ENCODE measurements around the gene OMA1. TPM values are rescaled to one million over a fixed set of nuclear protein-coding genes. Genes with fewer than 3 reads are reported as not detected.

OMA1 gene
- total and polyA plus RNA-seq, 10 of the 15 experiments (the other 5 are each of a cell fraction or from before 2014, with no cell fraction given) = 23.6 to 67.1 (median 47.1) TPM

GRCh38 chr1:58441699-58442098 is 104.8 kb downstream of the OMA1 start:
- no peak for TF ChIP-seq ZNF622 (IDR thresholded peaks at IDR 0.05)
- no peak for TF ChIP-seq GABPA (IDR thresholded peaks at IDR 0.05; ENCODE audit: low read depth)
- TF ChIP-seq FOXK2 (IDR thresholded peaks at IDR 0.05) = no peak
- TF ChIP-seq ZZZ3 (IDR thresholded peaks at IDR 0.05; ENCODE audit: control insufficient read depth, insufficient read length, low read depth) = no peak
- no peak for TF ChIP-seq USF2 (IDR thresholded peaks at IDR 0.05; ENCODE audit: borderline replicate concordance, low read depth, low read length)
- no peak for TF ChIP-seq CBX5 (IDR thresholded peaks at IDR 0.05; ENCODE audit: low read depth)
- TF ChIP-seq TAF1 (IDR thresholded peaks at IDR 0.05; ENCODE audit: borderline replicate concordance, low read depth, low read length) = no peak
- TF ChIP-seq DPF2 (IDR thresholded peaks at IDR 0.05) = no peak
- TF ChIP-seq PKNOX1 (IDR thresholded peaks at IDR 0.05) = no peak
- no peak for TF ChIP-seq HCFC1 (IDR thresholded peaks at IDR 0.05; ENCODE audit: low read length)
- TF ChIP-seq EP300 (IDR thresholded peaks at IDR 0.05; ENCODE audit: borderline replicate concordance in 1 of 2, control insufficient read depth in 1 of 2, low read depth in 2 of 2, low read length in 2 of 2) = no peak
- no peak for TF ChIP-seq IRF4 (IDR thresholded peaks at IDR 0.05; ENCODE audit: low read depth, low read length)
- no peak for TF ChIP-seq NKRF (conservative IDR thresholded peaks at IDR 0.05)
- Histone ChIP-seq H3K9ac (ENCODE audit: control insufficient read depth, insufficient read depth, low read length) (no peak overlapping the region), H3K27me3 (replicated peaks in 1 of 2; ENCODE audit: control insufficient read depth in 2 of 2, insufficient read depth in 2 of 2, low read length in 1 of 2) (no peaks in the 10 kb centered on the region), H3K79me2 (ENCODE audit: control insufficient read depth, insufficient read depth, low read length) (no peaks in the 10 kb centered on the region), H3K4me1 (ENCODE audit: control insufficient read depth, insufficient read depth, low read length) (no peaks in the 10 kb centered on the region), H3K36me3 (ENCODE audit: control insufficient read depth in 2 of 2, insufficient read depth in 2 of 2, low read length in 1 of 2) (no peaks in the 10 kb centered on the region), H3K4me3 (no peak overlapping the region), H3K4me2 (ENCODE audit: control insufficient read depth, insufficient read depth) (no peak overlapping the region), H3K9me3 (replicated peaks; ENCODE audit: control insufficient read depth, insufficient read depth, low read length) (no peaks in the 10 kb centered on the region), H4K20me1 (ENCODE audit: control insufficient read depth, insufficient read depth) (no peaks in the 10 kb centered on the region), H2AFZ (ENCODE audit: control insufficient read depth, low read depth, low read length) (no peak overlapping the region), H3K27ac (ENCODE audit: control insufficient read depth, insufficient read depth) (no peak overlapping the region)
- RAD21 ChIA-PET (ENCODE audit: unreplicated experiment) = no interaction called here
- WGBS (ENCODE audit: insufficient coverage, insufficient replicate concordance, low lambda C conversion rate, missing lambda C conversion rate) = 70% methylated on average over 10 of the region's 10 CpGs
- SMC1A ChIA-PET (ENCODE audit: uncharacterized antibody, unreplicated experiment) = no interaction called here
- DNase-seq (ENCODE audit: low read depth, low spot score) (no peak), FAIRE-seq (no peak), ATAC-seq (no peak)
- in situ Hi-C loops (cut with MboI) = no loop called here
- POLR2A ChIA-PET = no interaction called here
- CTCF ChIA-PET = no interaction called here
- BruUV-seq (replicated peaks) = no TSS peak
- intact Hi-C loops (cut with micrococcal nuclease; ENCODE audit: unreplicated experiment) = no loop called here

All from GM12878 (cell line).